ENCODE results near the gene HELQ.

DNA sequence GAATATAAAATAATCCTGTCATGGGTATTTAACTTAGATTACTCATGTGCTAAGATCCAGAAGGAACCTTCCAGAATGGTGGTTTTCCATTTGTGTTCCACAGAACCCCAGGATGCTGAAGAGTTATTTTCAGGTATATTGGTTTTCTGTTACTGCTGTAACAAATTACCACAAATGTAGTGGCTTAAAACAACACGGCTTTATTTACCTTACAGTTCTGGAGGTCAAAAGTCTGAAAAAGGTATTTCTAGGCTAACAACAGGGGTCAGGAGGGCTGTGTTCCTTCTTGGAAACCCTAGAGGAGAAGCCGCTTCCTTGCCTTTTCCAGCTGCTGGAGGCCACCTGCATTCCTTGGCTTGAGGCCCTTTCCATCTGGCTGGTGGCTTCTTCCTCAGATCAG is 63.1 kb downstream of the HELQ start:
- TF ChIP-seq EZH2 (IDR thresholded peaks at IDR 0.05) (no peak), ELF1 (IDR thresholded peaks at IDR 0.05; ENCODE audit: borderline replicate concordance, low read depth) (no peak), POLR2AphosphoS5 (IDR thresholded peaks at IDR 0.05; ENCODE audit: low read depth, low read length) (no peak), CEBPB (IDR thresholded peaks at IDR 0.05; ENCODE audit: low read depth) (no peak), POLR2A (IDR thresholded peaks at IDR 0.05; ENCODE audit: borderline replicate concordance, extremely low read depth, insufficient read depth, insufficient read length) (no peak), YY1 (IDR thresholded peaks at IDR 0.05; ENCODE audit: extremely low read depth, insufficient replicate concordance, low read depth, low read length) (no peak), RAD21 (IDR thresholded peaks at IDR 0.05; ENCODE audit: low read depth) (no peak)
- TF ChIP-seq, protein P1, sequence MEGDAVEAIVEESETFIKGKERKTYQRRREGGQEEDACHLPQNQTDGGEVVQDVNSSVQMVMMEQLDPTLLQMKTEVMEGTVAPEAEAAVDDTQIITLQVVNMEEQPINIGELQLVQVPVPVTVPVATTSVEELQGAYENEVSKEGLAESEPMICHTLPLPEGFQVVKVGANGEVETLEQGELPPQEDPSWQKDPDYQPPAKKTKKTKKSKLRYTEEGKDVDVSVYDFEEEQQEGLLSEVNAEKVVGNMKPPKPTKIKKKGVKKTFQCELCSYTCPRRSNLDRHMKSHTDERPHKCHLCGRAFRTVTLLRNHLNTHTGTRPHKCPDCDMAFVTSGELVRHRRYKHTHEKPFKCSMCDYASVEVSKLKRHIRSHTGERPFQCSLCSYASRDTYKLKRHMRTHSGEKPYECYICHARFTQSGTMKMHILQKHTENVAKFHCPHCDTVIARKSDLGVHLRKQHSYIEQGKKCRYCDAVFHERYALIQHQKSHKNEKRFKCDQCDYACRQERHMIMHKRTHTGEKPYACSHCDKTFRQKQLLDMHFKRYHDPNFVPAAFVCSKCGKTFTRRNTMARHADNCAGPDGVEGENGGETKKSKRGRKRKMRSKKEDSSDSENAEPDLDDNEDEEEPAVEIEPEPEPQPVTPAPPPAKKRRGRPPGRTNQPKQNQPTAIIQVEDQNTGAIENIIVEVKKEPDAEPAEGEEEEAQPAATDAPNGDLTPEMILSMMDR (IDR thresholded peaks at IDR 0.05 in 2 of 3, conservative IDR thresholded peaks at IDR 0.05 in 1 of 3; ENCODE audit: borderline replicate concordance in 1 of 3, insufficient read depth in 1 of 3, low read depth in 2 of 3, low read length in 2 of 3) = no peak
- TF ChIP-seq, protein P2, sequence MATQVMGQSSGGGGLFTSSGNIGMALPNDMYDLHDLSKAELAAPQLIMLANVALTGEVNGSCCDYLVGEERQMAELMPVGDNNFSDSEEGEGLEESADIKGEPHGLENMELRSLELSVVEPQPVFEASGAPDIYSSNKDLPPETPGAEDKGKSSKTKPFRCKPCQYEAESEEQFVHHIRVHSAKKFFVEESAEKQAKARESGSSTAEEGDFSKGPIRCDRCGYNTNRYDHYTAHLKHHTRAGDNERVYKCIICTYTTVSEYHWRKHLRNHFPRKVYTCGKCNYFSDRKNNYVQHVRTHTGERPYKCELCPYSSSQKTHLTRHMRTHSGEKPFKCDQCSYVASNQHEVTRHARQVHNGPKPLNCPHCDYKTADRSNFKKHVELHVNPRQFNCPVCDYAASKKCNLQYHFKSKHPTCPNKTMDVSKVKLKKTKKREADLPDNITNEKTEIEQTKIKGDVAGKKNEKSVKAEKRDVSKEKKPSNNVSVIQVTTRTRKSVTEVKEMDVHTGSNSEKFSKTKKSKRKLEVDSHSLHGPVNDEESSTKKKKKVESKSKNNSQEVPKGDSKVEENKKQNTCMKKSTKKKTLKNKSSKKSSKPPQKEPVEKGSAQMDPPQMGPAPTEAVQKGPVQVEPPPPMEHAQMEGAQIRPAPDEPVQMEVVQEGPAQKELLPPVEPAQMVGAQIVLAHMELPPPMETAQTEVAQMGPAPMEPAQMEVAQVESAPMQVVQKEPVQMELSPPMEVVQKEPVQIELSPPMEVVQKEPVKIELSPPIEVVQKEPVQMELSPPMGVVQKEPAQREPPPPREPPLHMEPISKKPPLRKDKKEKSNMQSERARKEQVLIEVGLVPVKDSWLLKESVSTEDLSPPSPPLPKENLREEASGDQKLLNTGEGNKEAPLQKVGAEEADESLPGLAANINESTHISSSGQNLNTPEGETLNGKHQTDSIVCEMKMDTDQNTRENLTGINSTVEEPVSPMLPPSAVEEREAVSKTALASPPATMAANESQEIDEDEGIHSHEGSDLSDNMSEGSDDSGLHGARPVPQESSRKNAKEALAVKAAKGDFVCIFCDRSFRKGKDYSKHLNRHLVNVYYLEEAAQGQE (IDR thresholded peaks at IDR 0.05; ENCODE audit: low read depth) = no peak
- TF ChIP-seq, protein P3, sequence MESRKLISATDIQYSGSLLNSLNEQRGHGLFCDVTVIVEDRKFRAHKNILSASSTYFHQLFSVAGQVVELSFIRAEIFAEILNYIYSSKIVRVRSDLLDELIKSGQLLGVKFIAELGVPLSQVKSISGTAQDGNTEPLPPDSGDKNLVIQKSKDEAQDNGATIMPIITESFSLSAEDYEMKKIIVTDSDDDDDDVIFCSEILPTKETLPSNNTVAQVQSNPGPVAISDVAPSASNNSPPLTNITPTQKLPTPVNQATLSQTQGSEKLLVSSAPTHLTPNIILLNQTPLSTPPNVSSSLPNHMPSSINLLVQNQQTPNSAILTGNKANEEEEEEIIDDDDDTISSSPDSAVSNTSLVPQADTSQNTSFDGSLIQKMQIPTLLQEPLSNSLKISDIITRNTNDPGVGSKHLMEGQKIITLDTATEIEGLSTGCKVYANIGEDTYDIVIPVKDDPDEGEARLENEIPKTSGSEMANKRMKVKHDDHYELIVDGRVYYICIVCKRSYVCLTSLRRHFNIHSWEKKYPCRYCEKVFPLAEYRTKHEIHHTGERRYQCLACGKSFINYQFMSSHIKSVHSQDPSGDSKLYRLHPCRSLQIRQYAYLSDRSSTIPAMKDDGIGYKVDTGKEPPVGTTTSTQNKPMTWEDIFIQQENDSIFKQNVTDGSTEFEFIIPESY (IDR thresholded peaks at IDR 0.05; ENCODE audit: extremely low read depth, insufficient replicate concordance, low read length) = no peak

Data from HCT116 (cell line).